Activated naive CD8-positive, alpha-beta T cell treated with anti-CD3 and anti-CD28 coated beads, Interleukin-2, amount 50 U/mL, for 24 hours (primary cell): ENCODE measurements around the gene PPARA.

Source experiments
- ATAC-seq: fragments of 150-1000 bp; cut with Tn5 transposase; one replicate; pipeline ENCODE4 v1.10.0; 2021
- DNase-seq: peaks from one replicate; pipeline ENCODE4 v3.0.0; 2021
- H3K27ac Mint-ChIP-seq: one replicate; pipeline ENCODE4 v1.8.0; 2021; ENCODE audit warnings: mild to moderate bottlenecking, mixed read lengths
- H3K27me3 Mint-ChIP-seq: one replicate; pipeline ENCODE4 v1.8.0; 2021; ENCODE audit warnings: mixed read lengths
- H3K36me3 Mint-ChIP-seq: one replicate; pipeline ENCODE4 v1.8.0; 2021; ENCODE audit warnings: low read depth, mixed read lengths
- H3K4me1 Mint-ChIP-seq: one replicate; pipeline ENCODE4 v1.8.0; 2021; ENCODE audit warnings: mixed read lengths
- H3K4me3 Mint-ChIP-seq: one replicate; pipeline ENCODE4 v1.8.0; 2021; ENCODE audit warnings: mild to moderate bottlenecking, moderate library complexity, mixed read lengths
- H3K9me3 Mint-ChIP-seq: one replicate; pipeline ENCODE4 v1.8.0; 2021; ENCODE audit warnings: mixed read lengths

The PPARA gene

DNA sequence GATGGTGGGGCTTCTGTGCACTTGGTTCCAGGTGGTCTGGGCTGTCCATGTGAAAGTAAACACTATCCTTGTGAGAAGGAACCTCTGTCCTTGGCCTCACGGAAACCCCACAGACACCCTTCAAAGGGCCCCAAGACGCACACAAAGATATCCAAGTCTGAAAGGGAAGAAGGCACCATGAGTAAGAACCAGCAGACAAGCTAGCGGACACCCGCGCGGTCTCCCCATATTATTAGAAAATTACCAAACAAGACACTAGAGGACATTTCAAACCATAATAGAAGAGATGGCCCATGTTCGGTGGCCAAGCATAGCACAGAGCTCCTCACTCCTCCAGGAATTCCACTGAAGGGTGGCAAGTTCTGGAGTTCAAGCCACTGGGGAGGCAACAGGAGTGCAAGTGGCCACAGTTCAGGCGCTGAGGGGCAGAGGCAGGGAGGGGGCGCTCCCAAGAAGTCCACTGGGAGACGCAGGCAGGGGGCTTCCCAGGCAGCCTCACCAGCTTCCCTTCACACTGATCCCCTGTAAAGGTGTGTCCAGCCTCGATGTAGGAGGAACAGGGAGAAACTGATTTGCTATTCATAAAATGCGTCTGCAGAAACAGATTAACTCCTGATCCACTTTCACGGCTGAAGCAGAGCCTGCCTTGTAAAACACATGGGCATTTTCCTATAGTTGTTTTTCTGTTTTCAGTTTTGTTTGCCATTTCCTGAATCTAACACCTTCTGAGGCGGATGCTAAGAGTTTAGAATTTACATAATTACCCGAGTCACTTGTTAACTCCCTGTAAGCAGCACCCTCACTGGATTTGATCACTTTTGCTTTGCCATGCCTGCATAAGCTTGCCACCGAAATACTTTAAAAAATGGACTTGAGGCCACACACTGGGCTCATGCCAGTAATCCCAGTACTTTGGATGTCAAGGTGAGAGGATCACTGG is 9.1 kb upstream of the PPARA start:
- DNase-seq (no peak), ATAC-seq (no peak)
- no peaks in the 10 kb centered on the region for H3K4me1 Mint-ChIP-seq
- H3K9me3 Mint-ChIP-seq, result no peaks in the 10 kb centered on the region
- H3K4me3 Mint-ChIP-seq, result no peak overlapping the region
- no peaks in the 10 kb centered on the region for H3K36me3 Mint-ChIP-seq
- no peak overlapping the region for H3K27ac Mint-ChIP-seq
- no peaks in the 10 kb centered on the region for H3K27me3 Mint-ChIP-seq

DNA sequence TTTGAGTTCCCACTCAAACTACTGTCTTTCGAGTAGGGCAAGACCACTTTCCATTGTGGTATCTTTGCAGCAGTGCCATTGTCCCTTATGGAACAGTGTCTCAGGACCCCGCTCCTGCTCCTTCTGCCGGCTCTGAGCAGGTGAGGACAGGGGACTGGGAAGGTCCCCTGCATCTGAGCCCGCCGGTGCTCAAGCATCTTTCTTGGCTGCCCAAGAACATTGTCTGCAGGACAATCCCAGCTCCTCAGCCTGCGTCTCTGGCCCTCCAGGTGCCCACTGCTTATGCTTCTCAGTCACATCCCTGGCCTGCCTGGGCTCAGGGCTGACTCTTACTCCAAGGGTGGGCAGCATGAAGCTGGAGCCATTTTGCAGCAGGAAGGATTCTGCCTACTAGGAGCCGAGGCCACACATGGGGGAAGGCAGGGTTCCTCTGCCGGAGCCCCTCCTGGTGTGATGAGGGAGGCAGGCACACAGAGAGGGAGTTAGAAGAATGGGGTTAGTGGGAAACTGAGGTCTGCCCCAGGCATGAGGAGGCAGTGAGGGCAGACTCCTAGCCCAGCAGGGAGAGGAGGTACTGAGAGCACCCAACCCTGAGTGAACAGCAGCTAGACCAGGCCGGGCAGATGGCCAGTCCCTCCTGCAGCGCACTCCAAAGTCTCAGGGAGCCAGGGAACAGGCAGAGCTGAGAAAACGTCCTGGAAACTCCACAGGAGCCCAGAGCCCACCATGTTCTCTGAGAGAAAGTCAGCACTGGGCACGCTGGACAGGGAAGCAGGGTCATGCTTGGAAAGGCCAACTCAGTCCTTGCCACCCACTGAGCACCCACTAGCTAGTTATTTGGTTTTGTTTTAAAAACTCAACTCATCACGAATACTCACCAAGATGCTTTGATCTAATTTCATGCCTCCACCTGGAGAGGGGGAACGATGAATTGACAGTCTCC is 7.5 kb upstream of the PPARA start:
- Mint-ChIP-seq H3K9me3 (no peaks in the 10 kb centered on the region), H3K27me3 (no peaks in the 10 kb centered on the region), H3K4me1 (no peaks in the 10 kb centered on the region), H3K27ac (no peak overlapping the region), H3K4me3 (no peak overlapping the region), H3K36me3 (no peaks in the 10 kb centered on the region)
- ATAC-seq, result no peak
- DNase-seq, result no peak

DNA sequence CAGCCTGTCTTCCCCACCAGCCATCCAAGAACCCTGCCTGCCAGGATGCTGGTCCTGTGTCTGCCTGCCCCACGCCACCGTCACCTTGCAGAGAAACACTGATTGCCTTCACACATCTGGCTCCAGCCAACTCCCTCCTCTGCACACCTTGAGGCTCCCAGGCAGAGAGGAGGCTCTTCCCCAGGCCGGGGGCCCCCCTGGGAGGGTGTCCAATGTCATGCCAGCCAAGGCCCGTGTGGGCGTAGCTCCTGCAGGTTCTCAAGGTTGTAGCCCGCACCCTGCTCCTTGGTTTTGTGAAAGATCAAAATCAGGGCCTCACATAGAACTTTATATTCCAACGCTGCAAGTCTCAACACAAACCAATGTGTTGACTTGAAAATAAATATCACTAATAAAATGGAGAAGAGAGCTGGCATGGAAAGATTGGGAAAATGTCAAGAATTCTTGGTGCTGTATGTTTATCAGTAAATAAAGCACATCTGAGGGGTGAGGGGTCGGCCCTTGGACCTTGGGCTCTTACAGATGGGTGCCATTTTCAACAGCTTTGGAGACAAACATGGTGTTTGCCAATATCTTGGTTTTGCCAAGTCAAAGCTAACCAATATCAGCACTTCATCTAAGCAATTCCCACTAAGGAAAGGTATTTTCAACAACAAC is 6.7 kb upstream of the PPARA start:
- peaks cover 3% of the 10 kb centered on the region for H3K27me3 Mint-ChIP-seq
- ATAC-seq (no peak), DNase-seq (no peak)
- H3K4me1 Mint-ChIP-seq, result no peaks in the 10 kb centered on the region
- no peaks in the 10 kb centered on the region for H3K9me3 Mint-ChIP-seq
- H3K4me3 Mint-ChIP-seq, result no peak overlapping the region
- H3K36me3 Mint-ChIP-seq, result no peaks in the 10 kb centered on the region
- H3K27ac Mint-ChIP-seq, result no peak overlapping the region

DNA sequence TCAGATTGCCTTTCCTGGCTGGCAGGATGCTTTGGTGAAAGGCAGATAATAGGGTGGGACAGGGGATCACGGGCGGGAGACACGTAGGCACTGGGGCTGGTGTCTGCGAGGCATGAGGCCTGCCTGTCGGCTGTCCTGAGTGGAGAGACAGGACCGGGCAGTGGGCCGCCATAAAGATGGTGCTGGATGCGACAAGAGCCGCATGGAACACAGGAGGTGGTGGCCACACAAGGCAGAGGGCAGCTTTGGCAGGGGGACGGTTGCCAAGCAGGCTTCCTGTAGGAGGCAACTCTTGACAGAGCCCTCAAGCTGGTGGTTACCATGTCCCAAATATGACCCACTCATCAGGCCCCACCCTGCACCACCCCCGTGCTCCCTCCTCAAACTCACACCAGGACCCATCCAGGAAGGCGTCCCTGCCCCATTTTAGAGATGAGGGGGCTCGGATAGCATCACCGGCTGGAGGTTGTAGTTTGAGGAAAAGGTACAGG is 4.9 kb upstream of the PPARA start:
- Mint-ChIP-seq H3K27me3 (peaks cover 12% of the 10 kb centered on the region), H3K27ac (no peak overlapping the region), H3K36me3 (no peaks in the 10 kb centered on the region), H3K4me3 (no peak overlapping the region), H3K4me1 (peaks cover 7% of the 10 kb centered on the region), H3K9me3 (no peaks in the 10 kb centered on the region)
- ATAC-seq (no peak), DNase-seq (no peak)

DNA sequence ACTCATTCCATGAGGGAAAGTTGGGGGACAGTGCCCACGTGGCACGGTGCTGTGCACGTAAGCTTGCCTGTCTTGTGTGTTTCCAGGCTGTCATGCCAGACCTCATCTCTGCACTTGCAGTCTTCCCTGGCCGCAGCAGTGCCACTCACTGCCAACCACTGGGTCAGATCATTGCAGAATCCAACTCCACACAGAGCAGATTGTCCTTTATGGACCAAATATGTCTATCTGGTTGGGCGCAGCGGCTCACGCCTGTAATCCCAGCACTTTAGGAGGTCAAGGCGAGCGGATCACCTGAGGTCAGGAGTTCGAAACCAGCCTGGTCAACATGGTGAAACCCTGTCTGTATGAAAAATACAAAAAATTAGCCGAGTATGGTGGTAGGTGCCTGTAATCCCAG is 4.4 kb upstream of the PPARA start:
- H3K9me3 Mint-ChIP-seq, result no peaks in the 10 kb centered on the region
- no peak for DNase-seq
- peaks cover 12% of the 10 kb centered on the region for H3K27me3 Mint-ChIP-seq
- no peaks in the 10 kb centered on the region for H3K36me3 Mint-ChIP-seq
- peaks cover 7% of the 10 kb centered on the region for H3K4me1 Mint-ChIP-seq
- H3K27ac Mint-ChIP-seq, result no peak overlapping the region
- no peak for ATAC-seq
- H3K4me3 Mint-ChIP-seq, result no peak overlapping the region

DNA sequence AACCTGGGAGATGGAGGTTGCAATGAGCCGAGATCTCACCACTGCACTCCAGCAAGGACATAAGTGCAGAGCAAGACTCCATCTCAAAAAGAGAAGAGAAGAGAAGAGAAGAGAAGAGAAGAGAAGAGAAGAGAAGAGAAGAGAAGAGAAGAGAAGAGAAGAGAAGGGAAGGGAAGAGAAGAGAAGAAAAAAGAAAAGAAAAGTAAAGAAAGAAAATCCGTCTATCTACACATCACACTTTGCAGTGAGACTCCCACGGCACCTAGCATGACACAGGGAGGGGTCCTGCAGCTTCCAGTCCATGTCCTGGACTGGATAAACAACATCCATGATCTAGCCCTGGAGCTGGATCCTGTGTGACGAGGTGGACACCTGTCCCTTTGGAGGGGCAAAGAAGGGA is 4.0 kb upstream of the PPARA start:
- Mint-ChIP-seq H3K27ac (no peak overlapping the region), H3K4me1 (peaks cover 7% of the 10 kb centered on the region), H3K4me3 (no peak overlapping the region), H3K27me3 (peaks cover 12% of the 10 kb centered on the region), H3K36me3 (no peaks in the 10 kb centered on the region), H3K9me3 (no peaks in the 10 kb centered on the region)
- ATAC-seq (no peak), DNase-seq (no peak)

DNA sequence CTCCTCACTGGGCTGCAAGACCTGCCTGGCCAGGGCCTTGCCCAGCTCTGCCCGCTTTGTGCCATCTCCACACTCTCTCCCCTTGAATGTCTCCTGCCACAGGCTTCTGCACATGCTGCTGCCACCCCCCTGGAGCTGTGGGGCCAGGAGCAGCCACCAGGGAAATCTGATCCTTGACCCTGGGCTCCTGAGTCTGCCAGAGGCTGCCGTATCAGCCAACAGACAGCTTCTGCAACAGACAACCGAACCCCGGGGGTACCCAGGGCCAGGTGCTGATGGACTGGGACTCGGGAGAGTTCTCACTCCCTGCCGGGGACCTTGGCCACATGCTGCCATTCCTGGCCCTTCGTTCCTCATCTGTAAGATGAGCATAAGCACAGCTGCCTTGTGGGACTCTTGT is 3.3 kb upstream of the PPARA start:
- Mint-ChIP-seq H3K27me3 (peaks cover 12% of the 10 kb centered on the region), H3K36me3 (peaks cover 2% of the 10 kb centered on the region), H3K27ac (no peak overlapping the region), H3K4me3 (no peak overlapping the region), H3K9me3 (no peaks in the 10 kb centered on the region), H3K4me1 (peaks cover 13% of the 10 kb centered on the region)
- ATAC-seq (no peak), DNase-seq (no peak)

DNA sequence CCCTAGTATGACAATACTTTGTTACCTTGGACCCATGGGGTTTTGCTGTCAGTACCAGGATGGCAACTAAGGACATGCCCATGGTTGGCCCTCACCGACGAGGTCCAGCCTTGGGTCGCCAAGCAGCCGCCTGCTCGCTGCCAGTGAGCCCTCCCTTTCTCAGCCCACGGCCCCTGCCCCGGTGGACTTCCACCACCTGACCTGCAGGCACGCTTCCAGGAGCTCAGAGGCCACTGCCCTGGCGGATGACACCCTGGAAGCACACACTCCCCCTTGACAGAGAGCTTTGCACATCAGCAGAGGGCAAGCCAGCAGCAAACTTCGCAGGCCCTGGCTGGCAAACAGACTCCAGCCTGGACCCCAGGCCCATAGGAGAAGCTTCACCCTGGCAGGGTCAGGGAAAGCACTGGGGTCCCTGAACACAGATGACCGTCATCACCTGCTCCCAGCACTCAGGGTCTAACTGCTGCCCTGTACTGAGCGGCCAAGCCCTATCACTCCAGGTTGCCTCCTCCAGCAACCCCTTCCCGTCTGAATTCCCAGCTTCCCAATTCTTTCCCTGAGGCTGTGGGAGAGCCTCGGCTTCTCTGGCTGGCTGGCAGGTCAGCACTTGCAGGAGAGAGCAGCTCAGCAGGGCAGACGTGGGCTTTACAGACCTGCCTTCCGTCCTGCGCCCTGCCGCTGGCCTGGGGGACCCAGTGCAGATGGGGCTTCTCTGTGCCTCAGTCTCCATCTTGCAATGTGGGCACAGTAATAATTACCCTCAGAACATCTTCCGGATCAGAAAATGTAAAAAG is 2.7 kb upstream of the PPARA start:
- no peak for DNase-seq
- no peaks in the 10 kb centered on the region for H3K9me3 Mint-ChIP-seq
- no peak for ATAC-seq
- H3K4me1 Mint-ChIP-seq, result peaks cover 15% of the 10 kb centered on the region
- no peak overlapping the region for H3K27ac Mint-ChIP-seq
- peaks cover 12% of the 10 kb centered on the region for H3K27me3 Mint-ChIP-seq
- no peak overlapping the region for H3K4me3 Mint-ChIP-seq
- H3K36me3 Mint-ChIP-seq, result peaks cover 6% of the 10 kb centered on the region

DNA sequence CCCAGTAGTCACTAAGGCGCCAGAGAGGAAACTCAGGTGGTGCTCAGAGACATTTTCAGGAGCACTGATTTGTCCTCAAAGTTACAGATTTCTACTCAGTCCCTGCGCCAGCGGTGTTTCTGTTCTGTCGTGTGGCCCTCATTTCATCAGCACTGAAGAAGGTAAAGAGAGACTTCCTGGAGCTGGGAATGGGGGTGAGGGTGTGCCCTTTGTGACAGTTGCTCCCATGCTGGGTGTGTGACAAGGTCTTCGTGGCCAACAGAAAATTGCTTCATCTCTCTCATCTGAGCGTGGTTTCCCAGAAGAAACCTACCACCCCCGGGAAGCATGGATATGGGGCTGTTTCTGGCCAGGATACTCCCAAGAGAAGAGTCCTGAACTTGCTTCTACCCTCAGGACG is 2.0 kb upstream of the PPARA start:
- DNase-seq (no peak), ATAC-seq (no peak)
- no peak overlapping the region for H3K4me3 Mint-ChIP-seq
- H3K9me3 Mint-ChIP-seq, result no peaks in the 10 kb centered on the region
- peaks cover 15% of the 10 kb centered on the region for H3K4me1 Mint-ChIP-seq
- peaks cover 6% of the 10 kb centered on the region for H3K36me3 Mint-ChIP-seq
- H3K27me3 Mint-ChIP-seq, result peaks cover 12% of the 10 kb centered on the region
- no peak overlapping the region for H3K27ac Mint-ChIP-seq

DNA sequence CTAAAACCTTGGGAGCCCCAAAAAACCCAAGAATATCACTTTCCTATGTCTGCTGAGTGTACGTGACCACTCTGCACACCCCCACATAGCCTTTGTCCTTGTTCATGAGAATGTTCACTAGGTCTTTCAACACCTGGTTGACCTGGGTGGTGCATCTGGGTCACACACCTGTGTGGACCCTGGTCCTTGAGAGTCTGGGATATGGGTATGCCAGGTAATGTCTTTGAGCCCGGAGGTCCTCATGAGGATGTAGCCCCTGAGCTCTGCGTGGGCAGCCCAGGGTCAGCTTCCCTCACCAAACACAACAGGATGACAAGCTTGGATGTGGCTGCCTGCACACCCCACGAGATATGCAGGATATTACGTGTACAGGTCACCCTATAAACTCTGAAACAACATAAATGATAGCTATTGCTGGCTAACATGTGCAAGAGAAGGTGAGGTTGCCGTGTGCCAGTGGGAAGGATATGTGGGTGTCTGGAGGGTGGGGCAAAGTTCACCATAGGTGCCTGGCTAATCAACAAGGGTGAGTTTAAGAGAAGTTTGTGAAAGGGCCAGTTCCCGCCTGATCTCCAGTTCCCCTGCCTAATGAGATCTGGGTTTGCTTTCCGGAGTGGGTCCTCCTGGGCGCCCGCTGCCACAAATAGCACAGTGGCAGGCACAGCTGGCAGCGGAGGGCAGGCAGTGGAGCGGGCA is 1.4 kb upstream of the PPARA start:
- H3K4me1 Mint-ChIP-seq, result peaks cover 15% of the 10 kb centered on the region
- DNase-seq (no peak), ATAC-seq (no peak)
- H3K27ac Mint-ChIP-seq, result no peak overlapping the region
- peak overlapping the region; percentile 68 for H3K4me3 Mint-ChIP-seq
- H3K27me3 Mint-ChIP-seq, result peaks cover 12% of the 10 kb centered on the region
- no peaks in the 10 kb centered on the region for H3K9me3 Mint-ChIP-seq
- H3K36me3 Mint-ChIP-seq, result peaks cover 6% of the 10 kb centered on the region

DNA sequence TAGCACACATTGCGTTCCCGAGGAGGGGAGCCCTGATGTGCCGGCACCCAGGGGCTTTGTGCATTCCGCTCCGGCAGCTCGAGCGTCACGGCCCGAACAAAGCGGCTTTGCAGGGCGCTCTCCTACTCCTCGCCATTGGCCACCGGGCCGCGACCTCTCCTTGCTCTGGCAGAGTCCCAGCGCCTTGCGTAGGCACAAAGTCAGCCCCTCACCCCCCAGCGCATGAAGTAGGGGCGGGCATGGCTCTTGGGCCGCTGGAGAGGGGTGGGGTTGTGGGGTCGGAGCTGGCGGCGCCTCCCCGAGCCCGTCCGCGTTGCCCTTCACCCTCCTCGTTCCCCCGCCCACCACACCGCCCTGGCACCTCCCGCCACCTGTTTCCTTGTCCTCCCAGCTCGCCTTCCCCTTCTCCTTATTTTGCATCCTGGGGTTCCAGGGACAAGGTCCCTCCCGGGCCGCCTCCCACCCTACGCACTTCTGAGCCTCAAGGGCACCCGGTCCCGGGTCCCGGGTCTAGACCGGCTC is 753 bp upstream of the PPARA start:
- Mint-ChIP-seq H3K36me3 (peaks cover 6% of the 10 kb centered on the region), H3K9me3 (no peaks in the 10 kb centered on the region), H3K4me3 (peak overlapping the region; percentile 68), H3K27ac (no peak overlapping the region), H3K27me3 (peaks cover 12% of the 10 kb centered on the region), H3K4me1 (peaks cover 15% of the 10 kb centered on the region)
- ATAC-seq (no peak), DNase-seq (peak; percentile 22)

DNA sequence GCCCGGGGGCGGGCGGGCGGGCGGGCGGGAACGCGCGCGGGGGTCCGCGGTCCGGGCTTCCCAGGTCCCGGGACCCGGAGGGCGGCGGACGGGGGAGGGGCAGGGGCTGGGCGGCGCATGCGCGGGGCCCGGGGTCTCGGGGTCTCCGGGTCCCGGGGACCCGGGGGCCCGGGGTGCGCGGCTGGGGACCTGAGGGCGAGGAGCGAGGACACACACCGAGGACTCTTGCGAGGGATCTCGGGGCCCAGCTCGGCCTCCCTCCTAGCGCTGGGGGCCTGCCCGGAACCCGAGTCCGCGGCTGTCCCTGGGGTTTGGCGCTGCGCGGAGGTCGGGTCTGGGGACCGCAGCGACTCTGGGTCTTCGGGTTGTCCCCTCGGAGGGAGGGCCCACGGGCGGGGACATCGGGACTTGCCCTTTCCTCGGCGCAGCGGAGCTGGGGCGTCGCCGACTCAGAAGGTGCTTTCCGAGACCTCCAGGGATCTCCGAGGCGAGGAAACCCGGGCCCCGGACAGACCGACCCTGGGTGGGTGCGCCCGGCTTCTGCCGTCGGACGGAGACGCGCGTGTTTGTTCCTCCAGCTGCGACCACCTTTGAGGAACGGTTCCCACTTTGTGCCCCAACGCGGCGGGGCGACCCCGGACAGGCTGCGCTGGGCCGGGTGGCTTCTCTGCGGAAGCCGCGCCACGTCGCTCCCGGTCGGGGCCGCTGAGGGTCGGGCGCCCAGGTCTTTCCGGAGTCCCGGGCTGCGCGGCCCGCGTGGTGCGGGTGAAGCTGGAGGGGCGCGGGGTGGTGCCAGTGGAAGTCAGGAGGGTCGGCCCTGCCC is 540 bp downstream of the PPARA start:
- H3K27me3 Mint-ChIP-seq, result peaks cover 12% of the 10 kb centered on the region
- H3K27ac Mint-ChIP-seq, result peak overlapping the region; percentile 42
- H3K4me1 Mint-ChIP-seq, result peaks cover 15% of the 10 kb centered on the region
- ATAC-seq (peak; percentile 47), DNase-seq (peak; percentile 68)
- peaks cover 6% of the 10 kb centered on the region for H3K36me3 Mint-ChIP-seq
- H3K4me3 Mint-ChIP-seq, result peak overlapping the region; percentile 75
- H3K9me3 Mint-ChIP-seq, result no peaks in the 10 kb centered on the region
